GM23338 (cell line): ENCODE measurements around the gene OR10G4. TPM values are rescaled to one million over a fixed set of nuclear protein-coding genes. Genes with fewer than 3 reads are reported as not detected.

ENCODE experiments used
- ATAC-seq: fragments of 200-7000 bp; cut with Tn5 transposase; 3 replicates; pipeline ENCODE4 v1.9.1; 2020
- DNase-seq: peaks from one replicate; pipeline ENCODE4 v3.0.0-alpha.2; 2015; ENCODE audit warnings: low spot score
- H2AFZ ChIP-seq: fragments of 200-600 bp; sonication (generic); 2 replicates; pipeline ENCODE4 v1.8.0; 2016; ENCODE audit warnings: antibody characterized with exemption, mild to moderate bottlenecking, moderate library complexity
- H3F3A ChIP-seq: fragments of 200-600 bp; sonication (generic); replicated peaks from 2 replicates; pipeline ENCODE4 v1.8.0; 2017; ENCODE audit warnings: antibody characterized with exemption, mixed run types, low read depth
- H3K27ac ChIP-seq: fragments of 200-600 bp; sonication (generic); 2 replicates; pipeline ENCODE4 v1.6.1; 2016; ENCODE audit warnings: low read depth
- H3K27me3 ChIP-seq: fragments of 200-600 bp; sonication (generic); 2 replicates; pipeline ENCODE4 v1.8.0; 2016; ENCODE audit warnings: mild to moderate bottlenecking, mixed run types, moderate library complexity; ENCODE audit not compliant: insufficient read depth
- H3K36me3 ChIP-seq: fragments of 200-600 bp; sonication (generic); 2 replicates; pipeline ENCODE4 v1.8.0; 2016; ENCODE audit warnings: mild to moderate bottlenecking; ENCODE audit not compliant: insufficient read depth
- H3K4me1 ChIP-seq: fragments of 200-600 bp; sonication (generic); 2 replicates; pipeline ENCODE4 v1.8.0; 2016; ENCODE audit warnings: mild to moderate bottlenecking, moderate library complexity; ENCODE audit not compliant: insufficient read depth
- H3K4me2 ChIP-seq: fragments of 200-600 bp; sonication (generic); 2 replicates; pipeline ENCODE4 v1.7.1; 2017; ENCODE audit warnings: mixed run types
- H3K4me3 ChIP-seq: fragments of 200-600 bp; sonication (generic); 2 replicates; pipeline ENCODE4 v1.6.1; 2016; ENCODE audit warnings: mixed run types
- H3K79me2 ChIP-seq: fragments of 200-600 bp; sonication (generic); replicated peaks from 2 replicates; pipeline ENCODE4 v1.8.0; 2017; ENCODE audit warnings: mild to moderate bottlenecking; ENCODE audit not compliant: insufficient read depth
- H3K9me2 ChIP-seq: fragments of 200-600 bp; sonication (generic); 2 replicates; pipeline ENCODE4 v1.8.0; 2017; ENCODE audit not compliant: insufficient read depth
- H4K20me1 ChIP-seq: fragments of 200-600 bp; sonication (generic); replicated peaks from 2 replicates; pipeline ENCODE4 v1.8.0; 2017; ENCODE audit warnings: mild to moderate bottlenecking; ENCODE audit not compliant: insufficient read depth
- H3K27ac Mint-ChIP-seq: 2 replicates; pipeline ENCODE4 v1.8.0; 2020; ENCODE audit warnings: inconsistent platforms, mild to moderate bottlenecking, moderate library complexity, mixed read lengths
- H3K27me3 Mint-ChIP-seq: 3 replicates; pipeline ENCODE4 v1.8.0; 2022; ENCODE audit warnings: low read depth, mild to moderate bottlenecking, moderate library complexity, mixed read lengths, inconsistent platforms; ENCODE audit not compliant: insufficient read depth, poor library complexity
- H3K36me3 Mint-ChIP-seq: 3 replicates; pipeline ENCODE4 v1.8.0; 2021; ENCODE audit warnings: low read depth, mild to moderate bottlenecking, inconsistent platforms, moderate library complexity, mixed read lengths
- H3K4me1 Mint-ChIP-seq: 3 replicates; pipeline ENCODE4 v1.8.0; 2020; ENCODE audit warnings: mild to moderate bottlenecking, inconsistent platforms, mixed read lengths
- H3K4me3 Mint-ChIP-seq: 3 replicates; pipeline ENCODE4 v1.8.0; 2021; ENCODE audit warnings: moderate library complexity, mild to moderate bottlenecking, inconsistent platforms, mixed read lengths
- H3K9me3 Mint-ChIP-seq: 3 replicates; pipeline ENCODE4 v1.8.0; 2020; ENCODE audit warnings: moderate library complexity, mild to moderate bottlenecking, inconsistent platforms, mixed read lengths
- CREB1 ChIP-seq: fragments of 250-450 bp; sonication (Bioruptor Pico); IDR thresholded peaks from 2 replicates; pipeline ENCODE4 v1.5.0; 2020; ENCODE audit warnings: low read depth, mild to moderate bottlenecking, moderate library complexity
- CTCF ChIP-seq, 2 experiments: fragments of 200-600 bp in 1 of 2; sonication (generic) in 1 of 2; conservative IDR thresholded peaks; 2 replicates each; pipeline versions ENCODE4 v1.5.1 to v1.6.1; 2016 to 2017; ENCODE audit warnings: antibody characterized with exemption in 2 of 2, low read depth in 2 of 2, mild to moderate bottlenecking in 2 of 2, moderate library complexity in 1 of 2
- JUNB ChIP-seq: IDR thresholded peaks from one replicate; pipeline ENCODE4 v1.6.1; 2016; ENCODE audit warnings: antibody characterized with exemption; ENCODE audit not compliant: unreplicated experiment
- NANOG ChIP-seq: IDR thresholded peaks from 2 replicates; pipeline ENCODE4 v1.6.1; 2016; ENCODE audit warnings: antibody characterized with exemption, borderline replicate concordance
- POLR2AphosphoS5 ChIP-seq: IDR thresholded peaks from 2 replicates; pipeline ENCODE4 v1.6.1; 2016; ENCODE audit warnings: antibody characterized with exemption, low read depth
- REST ChIP-seq: IDR thresholded peaks from one replicate; pipeline ENCODE4 v1.6.1; 2018; ENCODE audit warnings: antibody characterized with exemption; ENCODE audit not compliant: unreplicated experiment
- STAT1 ChIP-seq: IDR thresholded peaks from one replicate; pipeline ENCODE4 v1.6.1; 2016; ENCODE audit warnings: antibody characterized with exemption; ENCODE audit not compliant: unreplicated experiment
- ZNF331 ChIP-seq: fragments of 250-450 bp; sonication (Bioruptor Pico); IDR thresholded peaks from 2 replicates; pipeline ENCODE4 v1.5.0; 2020; ENCODE audit warnings: low read depth, mild to moderate bottlenecking, moderate library complexity
- ZNF462 ChIP-seq: fragments of 250-450 bp; sonication (Bioruptor Pico); IDR thresholded peaks from 2 replicates; pipeline ENCODE4 v1.5.0; 2020; ENCODE audit warnings: mild to moderate bottlenecking, moderate library complexity
- polyA plus RNA-seq: library from polyadenylated mRNA; unstranded; fragments of >200 nt; fragmentation: Nextera tagmentation; extraction: Ambion mirVana; gene quantifications from 2 replicates; pipeline ENCODE4 v1.2.1, GENCODE V29; 2016
- total RNA-seq: library from RNA; depleted of rRNA; stranded (reverse); fragments of >200 nt; shearing (Covaris generic); gene quantifications from 2 replicates; pipeline ENCODE4 v1.2.3, GENCODE V29; 2014

The OR10G4 gene
- total and polyA plus RNA-seq, 2 experiments from 2014 or later = not detected

GRCh38 chr11:123977731-123978347, 35.0 kb upstream of the OR10G4 start, which contains the start of gene OR10S1:
TSS of gene OR10S1 (minus strand) at chr11:123977781. CDS start at chr11:123977664, 117 bp downstream.
- no peak for ATAC-seq
- no peak within 1 kb of the TSS for H3K4me3 Mint-ChIP-seq

More at GRCh38 chr11:123977731-123978347, 35.0 kb upstream of the OR10G4 start, which contains the start of gene OR10S1:
- peak within 1 kb of the TSS; percentile 74; the same call in 1 of the 2 replicates for H2AFZ ChIP-seq
- H3K27me3 ChIP-seq = no peaks in the 10 kb centered on the region
- H3K9me2 ChIP-seq = no peaks in the 10 kb centered on the region
- H3K4me2 ChIP-seq = no peak within 1 kb of the TSS
- Mint-ChIP-seq H3K36me3 (no peaks in the 10 kb centered on the region; the same call in 2 of the 3 replicates), H3K4me1 (peaks cover 5% of the 10 kb centered on the region; the same call in 2 of the 3 replicates), H3K9me3 (peaks cover 7% of the 10 kb centered on the region; the same call in 1 of the 3 replicates), H3K27ac (peak within 1 kb of the TSS; percentile 33; the same call in 1 of the 2 replicates), H3K27me3 (peaks cover 3% of the 10 kb centered on the region)
- H3K36me3 ChIP-seq = no peaks in the 10 kb centered on the region
- no peaks in the 10 kb centered on the region for H3K79me2 ChIP-seq
- no peak within 1 kb of the TSS for H3K4me3 ChIP-seq
- peak; percentile 2 for DNase-seq
- no peaks in the 10 kb centered on the region; the same call in 1 of the 2 replicates for H3K4me1 ChIP-seq
- no peaks in the 10 kb centered on the region for H3F3A ChIP-seq
- no peaks in the 10 kb centered on the region for H4K20me1 ChIP-seq
- TF ChIP-seq POLR2AphosphoS5 (no peak), JUNB (no peak), REST (no peak), ZNF331 (no peak), CREB1 (CRISPR knock-in tag) (no peak), NANOG (no peak), ZNF462 (CRISPR knock-in tag) (no peak), CTCF (conservative IDR thresholded peaks at IDR 0.05; ENCODE audit: low read depth in 2 of 2) (no peak), STAT1 (no peak)
- no peak within 1 kb of the TSS for H3K27ac ChIP-seq
